ENCODE measurements around the gene PINLYP.

DNA sequence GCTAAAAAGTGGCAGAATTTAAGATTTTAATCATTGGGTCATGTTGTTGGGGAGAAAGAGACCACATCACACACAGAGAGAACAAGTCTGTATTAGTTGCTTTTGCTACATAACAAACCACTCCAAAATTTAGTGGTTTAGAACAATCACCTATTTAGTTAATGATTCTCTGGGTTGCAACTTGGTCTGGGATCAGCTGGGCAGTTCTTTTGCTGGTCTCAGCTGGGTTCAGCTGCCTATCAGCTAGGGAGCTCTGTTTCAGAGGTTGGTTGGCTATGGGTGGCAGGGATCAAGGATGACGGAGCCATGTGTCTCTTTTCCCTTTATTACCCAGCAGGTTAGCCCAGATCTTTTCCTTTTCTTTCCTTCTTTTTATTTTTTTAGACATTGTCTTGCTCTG lies 8.9 kb downstream of the PINLYP start:
- TF ChIP-seq POLR2A (IDR thresholded peaks at IDR 0.05; ENCODE audit: low read depth, low read length) (no peak), MYC (IDR thresholded peaks at IDR 0.05; ENCODE audit: low read depth, low read length) (no peak), FOS (IDR thresholded peaks at IDR 0.05; ENCODE audit: borderline replicate concordance, insufficient read depth, low read length) (no peak), EZH2 (IDR thresholded peaks at IDR 0.05; ENCODE audit: borderline replicate concordance, low read depth, low read length, severe bottlenecking) (no peak), POLR2AphosphoS5 (IDR thresholded peaks at IDR 0.05; ENCODE audit: insufficient read depth, low read depth, low read length) (no peak), JUN (IDR thresholded peaks at IDR 0.05; ENCODE audit: borderline replicate concordance, insufficient read depth, insufficient read length, low read depth) (no peak), GATA2 (IDR thresholded peaks at IDR 0.05; ENCODE audit: insufficient read depth, insufficient read length, low read depth, low read length) (no peak)
- TF ChIP-seq, protein P1, sequence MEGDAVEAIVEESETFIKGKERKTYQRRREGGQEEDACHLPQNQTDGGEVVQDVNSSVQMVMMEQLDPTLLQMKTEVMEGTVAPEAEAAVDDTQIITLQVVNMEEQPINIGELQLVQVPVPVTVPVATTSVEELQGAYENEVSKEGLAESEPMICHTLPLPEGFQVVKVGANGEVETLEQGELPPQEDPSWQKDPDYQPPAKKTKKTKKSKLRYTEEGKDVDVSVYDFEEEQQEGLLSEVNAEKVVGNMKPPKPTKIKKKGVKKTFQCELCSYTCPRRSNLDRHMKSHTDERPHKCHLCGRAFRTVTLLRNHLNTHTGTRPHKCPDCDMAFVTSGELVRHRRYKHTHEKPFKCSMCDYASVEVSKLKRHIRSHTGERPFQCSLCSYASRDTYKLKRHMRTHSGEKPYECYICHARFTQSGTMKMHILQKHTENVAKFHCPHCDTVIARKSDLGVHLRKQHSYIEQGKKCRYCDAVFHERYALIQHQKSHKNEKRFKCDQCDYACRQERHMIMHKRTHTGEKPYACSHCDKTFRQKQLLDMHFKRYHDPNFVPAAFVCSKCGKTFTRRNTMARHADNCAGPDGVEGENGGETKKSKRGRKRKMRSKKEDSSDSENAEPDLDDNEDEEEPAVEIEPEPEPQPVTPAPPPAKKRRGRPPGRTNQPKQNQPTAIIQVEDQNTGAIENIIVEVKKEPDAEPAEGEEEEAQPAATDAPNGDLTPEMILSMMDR (IDR thresholded peaks at IDR 0.05; ENCODE audit: extremely low read depth in 1 of 2, insufficient read depth in 1 of 2, low read depth in 1 of 2, low read length in 2 of 2): no peak
- TF ChIP-seq, protein P2, sequence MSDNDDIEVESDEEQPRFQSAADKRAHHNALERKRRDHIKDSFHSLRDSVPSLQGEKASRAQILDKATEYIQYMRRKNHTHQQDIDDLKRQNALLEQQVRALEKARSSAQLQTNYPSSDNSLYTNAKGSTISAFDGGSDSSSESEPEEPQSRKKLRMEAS (IDR thresholded peaks at IDR 0.05; ENCODE audit: insufficient read depth, insufficient read length): no peak

Measured in endothelial cell of umbilical vein (primary cell).